ENCODE data around the gene ZNF32.

DNA sequence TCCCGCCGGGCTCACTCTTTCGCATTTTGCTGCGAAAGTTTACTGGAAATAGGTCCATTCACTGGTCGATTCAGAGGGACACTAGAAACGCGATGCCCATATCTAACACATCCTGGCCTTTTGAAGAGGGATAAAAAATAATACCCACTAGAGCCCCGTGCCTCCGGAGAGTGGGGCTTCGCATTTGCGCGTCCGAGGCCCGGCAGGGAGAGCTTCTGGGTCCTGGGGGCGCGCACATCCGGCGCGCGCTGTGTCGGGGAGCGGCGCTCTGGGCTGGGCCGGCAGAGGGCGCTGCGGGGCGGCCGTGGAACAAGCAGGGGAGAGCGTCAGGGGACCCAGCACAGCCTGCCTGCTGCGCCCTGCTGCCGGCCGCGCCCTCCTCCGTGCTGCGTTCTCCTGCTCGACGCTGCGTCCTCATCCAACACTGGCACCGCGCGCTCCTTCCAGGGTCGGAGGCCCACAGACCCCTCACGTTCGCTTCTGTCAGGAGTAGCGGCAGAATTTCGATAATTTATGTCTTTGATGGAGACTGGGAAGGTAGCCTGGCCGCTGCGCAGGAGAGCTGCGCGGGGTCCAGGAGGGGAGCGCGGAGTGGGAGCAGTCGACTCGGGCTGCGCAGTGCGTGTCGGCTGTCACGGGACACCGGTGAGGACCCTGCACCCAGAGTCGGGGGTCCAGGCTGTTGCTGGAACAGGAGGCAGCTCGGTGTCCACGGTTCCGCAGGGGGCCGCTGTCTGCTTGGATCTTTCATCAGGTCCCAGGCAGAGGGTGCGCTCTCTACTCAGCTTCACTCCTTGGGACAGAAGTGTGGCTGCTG lies 41.5 kb upstream of the ZNF32 start:
- TF ChIP-seq POLR2A (IDR thresholded peaks at IDR 0.05): peak in 1 of 2 donors; percentile 34
- TF ChIP-seq, protein P1, sequence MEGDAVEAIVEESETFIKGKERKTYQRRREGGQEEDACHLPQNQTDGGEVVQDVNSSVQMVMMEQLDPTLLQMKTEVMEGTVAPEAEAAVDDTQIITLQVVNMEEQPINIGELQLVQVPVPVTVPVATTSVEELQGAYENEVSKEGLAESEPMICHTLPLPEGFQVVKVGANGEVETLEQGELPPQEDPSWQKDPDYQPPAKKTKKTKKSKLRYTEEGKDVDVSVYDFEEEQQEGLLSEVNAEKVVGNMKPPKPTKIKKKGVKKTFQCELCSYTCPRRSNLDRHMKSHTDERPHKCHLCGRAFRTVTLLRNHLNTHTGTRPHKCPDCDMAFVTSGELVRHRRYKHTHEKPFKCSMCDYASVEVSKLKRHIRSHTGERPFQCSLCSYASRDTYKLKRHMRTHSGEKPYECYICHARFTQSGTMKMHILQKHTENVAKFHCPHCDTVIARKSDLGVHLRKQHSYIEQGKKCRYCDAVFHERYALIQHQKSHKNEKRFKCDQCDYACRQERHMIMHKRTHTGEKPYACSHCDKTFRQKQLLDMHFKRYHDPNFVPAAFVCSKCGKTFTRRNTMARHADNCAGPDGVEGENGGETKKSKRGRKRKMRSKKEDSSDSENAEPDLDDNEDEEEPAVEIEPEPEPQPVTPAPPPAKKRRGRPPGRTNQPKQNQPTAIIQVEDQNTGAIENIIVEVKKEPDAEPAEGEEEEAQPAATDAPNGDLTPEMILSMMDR (IDR thresholded peaks at IDR 0.05): peak; percentile 74 to 94 (median 86)
